Activated CD4-positive, CD25-positive, alpha-beta regulatory T cell (primary cell): ENCODE data around the gene NPAS3.

ENCODE experiments used
- DNase-seq, 4 experiments: peaks; one replicate each; lab custom pipeline; 2025; lab: John Stamatoyannopoulos, UW

The NPAS3 gene

GRCh38 chr14:33634631-33635030, 696.0 kb downstream of the NPAS3 start:
- DNase-seq, result no peak

- DNase-seq, result no peak
Measured at GRCh38 chr14:33636716-33637115, 698.0 kb downstream of the NPAS3 start.

GRCh38 chr14:33642080-33642479, 703.4 kb downstream of the NPAS3 start:
- DNase-seq, result no peak

- DNase-seq, result no peak
Measured at GRCh38 chr14:33642691-33643244, 704.1 kb downstream of the NPAS3 start.

DNA sequence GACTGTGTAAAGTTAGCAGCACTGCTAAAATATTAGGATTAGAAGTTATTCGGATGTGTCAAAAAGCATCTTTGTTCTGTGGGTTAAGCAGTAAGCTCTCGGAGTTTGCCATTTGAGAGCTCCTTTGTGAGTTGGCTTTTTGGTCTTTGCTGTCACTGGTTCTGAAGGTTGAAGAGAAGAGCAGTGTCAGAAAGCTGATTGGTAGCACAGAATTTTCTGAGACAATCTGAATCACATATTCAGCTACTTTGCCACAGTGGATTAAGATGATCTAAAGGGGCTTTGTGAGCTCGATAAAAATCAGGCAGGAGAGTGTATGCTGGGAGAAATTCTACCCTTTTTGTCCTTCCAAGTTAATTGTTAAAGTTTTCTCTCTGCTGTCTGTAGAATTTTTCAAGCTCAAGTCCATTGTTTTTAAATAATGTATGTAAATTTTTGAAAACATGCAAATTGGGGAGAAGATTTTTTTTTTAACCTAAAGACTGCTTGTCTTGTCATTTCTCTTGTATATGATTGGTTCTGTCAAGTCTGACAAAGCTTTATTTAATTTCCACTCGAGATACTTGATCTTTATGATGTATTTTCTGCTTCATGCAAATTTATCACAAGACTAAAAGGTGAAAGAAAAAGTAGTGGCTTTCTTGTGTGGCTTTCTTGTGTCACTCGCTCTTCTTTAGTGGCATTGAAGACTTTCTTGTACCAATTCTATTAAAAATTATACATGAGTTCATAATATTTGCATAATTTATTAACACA, 704.9 kb downstream of the NPAS3 start:
- no peak for DNase-seq

DNA sequence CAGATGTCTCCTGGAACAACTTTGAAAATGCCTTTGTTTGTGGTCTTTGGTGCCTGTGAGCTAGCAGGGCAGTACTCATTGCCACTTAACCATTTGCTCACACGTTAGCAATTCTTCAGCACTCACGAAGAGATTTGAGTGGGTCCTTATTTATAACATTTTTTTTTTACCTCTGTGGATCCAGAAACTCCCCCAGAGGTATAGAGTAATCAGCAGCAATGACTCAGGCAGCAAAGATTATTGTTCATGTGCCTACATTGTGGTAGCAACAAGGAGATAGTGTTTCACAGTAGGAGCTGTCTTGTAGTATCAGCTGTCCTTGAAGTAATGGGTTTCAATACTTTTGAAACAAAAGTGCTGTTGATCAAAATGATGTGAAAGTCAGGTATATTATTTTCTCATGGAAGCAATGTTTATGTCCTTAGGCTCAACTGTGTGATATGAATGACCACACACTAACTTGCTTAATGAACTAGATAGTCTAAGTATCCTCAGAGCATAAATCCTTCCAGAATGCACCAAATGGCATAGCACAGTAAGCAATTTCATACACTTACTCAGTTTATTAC, 708.1 kb downstream of the NPAS3 start:
- no peak for DNase-seq

DNA sequence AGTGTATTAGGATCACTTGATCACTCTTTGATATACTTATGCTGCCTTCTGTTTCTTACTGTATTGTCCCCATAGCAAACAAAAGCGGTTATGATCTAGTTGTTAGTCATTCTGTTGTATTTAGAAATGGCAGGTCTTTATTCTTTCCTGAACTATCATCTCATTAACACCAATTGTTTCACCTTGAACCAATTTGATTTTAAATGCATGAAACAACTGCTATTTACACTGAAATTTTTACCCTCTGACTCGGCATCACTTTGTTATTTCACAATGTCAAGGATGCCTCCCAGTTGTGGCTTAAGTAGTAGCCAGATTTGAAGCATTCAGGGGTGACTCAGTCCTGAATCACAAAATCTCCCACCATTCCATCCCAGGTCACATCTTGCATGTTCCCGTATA, 708.7 kb downstream of the NPAS3 start:
- DNase-seq, result no peak

DNA sequence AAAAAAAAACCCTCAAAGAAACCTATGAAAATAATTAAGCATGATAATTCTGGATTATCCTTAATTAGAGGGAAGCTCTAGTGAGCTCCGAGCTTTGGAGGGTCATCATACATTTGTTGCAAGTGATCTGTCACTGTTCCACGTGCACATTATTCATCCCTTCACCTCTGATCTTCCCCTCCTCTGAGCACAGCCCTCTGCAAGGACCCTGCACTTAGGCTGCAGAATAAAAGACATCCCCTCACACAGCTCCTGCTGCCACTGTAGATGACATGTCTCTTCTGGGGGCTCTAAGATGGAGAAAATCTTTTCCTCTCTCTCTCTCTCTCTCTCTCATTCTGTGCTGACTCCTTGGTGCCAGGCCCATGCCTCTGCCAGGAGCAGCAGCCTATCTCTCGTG, 711.8 kb downstream of the NPAS3 start:
- no peak for DNase-seq

DNA sequence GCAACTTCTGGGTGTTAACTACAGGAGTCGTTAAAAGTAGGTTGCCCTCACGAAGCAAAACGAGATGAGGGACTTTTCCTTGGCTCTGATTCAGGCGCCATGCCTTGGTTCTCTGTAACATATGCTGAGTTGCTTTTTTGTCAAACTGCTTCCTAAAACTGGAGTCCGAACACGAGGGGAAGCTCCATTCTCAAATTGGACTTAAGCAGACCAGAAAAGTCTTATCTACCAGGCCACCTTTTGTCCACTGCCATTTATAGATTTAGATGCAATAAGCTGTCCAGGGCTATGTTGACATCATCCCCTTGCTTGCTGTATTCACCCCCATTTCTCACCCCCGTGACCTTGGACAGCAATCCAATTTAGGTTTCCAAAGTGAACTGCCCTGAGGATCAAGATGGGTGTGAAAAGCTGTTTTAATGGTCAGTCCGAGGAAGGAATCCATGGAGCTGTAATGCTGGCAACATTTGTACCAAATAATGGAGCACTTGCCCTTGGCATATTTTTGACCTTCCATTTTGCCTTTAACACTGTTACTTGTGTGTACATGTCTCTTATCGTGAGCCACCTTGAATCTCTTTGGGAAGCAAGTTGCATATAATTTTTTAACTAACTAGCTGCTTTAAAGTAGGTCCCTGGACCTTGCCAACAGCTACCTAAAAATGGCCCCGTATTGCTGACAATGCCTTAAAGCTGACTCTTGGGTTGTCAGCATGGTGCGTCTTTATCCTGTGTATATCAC, 714.1 kb downstream of the NPAS3 start:
- DNase-seq, result no peak

DNA sequence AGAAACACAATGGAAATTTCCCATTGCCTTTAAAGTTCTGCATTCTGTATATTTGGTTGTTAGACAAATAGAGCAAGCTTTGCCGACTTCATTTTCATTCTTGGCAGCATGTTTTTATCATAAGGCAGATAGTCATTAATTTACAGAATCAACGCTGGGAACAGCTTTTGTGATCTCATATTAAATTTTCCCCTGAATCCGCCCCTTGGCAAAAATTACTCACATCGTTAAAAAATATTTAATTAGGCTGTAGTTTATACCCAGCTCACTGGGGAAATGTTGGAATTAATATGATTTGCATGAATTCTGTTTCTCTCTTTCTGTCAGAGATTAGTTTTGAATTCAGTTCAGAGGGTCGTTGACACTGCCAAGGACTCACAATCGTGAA, 714.6 kb downstream of the NPAS3 start:
- no peak for DNase-seq

DNA sequence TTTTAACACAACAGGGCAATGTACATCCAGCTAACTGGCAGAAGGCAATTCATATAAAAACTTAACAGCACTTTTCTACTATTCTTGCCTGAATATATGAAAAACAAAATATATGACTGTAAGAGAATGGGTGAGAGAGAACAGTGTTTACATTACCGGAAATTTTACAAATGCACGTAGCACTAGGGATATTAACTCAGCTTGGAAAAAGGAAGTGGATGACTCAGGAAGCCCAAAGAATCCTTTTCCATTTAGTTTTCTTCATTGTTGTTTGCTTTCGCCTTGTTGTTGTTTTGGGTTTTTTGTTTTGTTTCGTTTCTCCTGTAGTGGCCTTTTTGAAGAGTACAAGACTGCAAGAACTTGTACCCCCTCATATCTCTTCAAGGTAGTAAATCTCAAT, 716.7 kb downstream of the NPAS3 start:
- DNase-seq, result no peak

GRCh38 chr14:33657476-33657875, 718.8 kb downstream of the NPAS3 start:
- no peak for DNase-seq

- DNase-seq, result no peak
Measured at GRCh38 chr14:33660248-33660647, 721.6 kb downstream of the NPAS3 start.

GRCh38 chr14:33661101-33661500, 722.4 kb downstream of the NPAS3 start:
- DNase-seq, result no peak

DNA sequence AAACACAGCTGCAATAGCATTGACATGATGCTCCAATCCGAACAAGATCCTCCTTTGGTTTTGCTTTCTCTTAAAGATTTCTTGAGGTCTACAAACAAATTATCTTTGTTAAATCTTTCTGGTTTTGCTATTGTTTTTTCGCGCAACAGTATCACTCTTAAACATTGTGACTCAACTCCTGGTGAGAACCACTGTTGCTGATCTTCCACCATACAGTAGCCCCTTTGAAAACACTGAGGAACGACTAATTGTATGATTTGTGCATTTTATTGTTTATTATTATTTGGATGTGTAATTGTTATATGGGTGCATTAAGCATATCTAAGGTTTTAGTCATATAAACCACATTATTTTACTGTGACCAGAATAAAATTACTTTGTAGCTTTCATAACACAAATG, 729.4 kb downstream of the NPAS3 start:
- DNase-seq, result no peak

DNA sequence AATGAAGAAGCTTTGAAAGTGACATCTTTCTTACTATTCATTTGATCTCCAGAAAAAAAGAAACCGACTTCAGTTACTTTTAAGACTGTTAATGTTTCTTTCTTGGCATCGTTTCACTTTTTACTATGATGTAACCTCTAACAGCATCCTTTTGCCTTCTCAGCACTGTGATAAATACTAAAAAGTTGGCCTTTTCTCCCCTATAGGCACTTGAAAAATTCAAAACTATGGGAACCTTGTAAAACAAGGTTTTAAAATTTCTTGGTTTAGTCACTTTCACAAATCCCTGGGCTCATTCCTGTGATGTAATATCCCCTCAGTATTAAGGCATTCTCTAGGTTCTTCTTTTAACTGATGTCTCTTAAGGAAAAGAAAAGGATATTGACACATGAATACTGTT, 730.4 kb downstream of the NPAS3 start:
- no peak for DNase-seq

DNA sequence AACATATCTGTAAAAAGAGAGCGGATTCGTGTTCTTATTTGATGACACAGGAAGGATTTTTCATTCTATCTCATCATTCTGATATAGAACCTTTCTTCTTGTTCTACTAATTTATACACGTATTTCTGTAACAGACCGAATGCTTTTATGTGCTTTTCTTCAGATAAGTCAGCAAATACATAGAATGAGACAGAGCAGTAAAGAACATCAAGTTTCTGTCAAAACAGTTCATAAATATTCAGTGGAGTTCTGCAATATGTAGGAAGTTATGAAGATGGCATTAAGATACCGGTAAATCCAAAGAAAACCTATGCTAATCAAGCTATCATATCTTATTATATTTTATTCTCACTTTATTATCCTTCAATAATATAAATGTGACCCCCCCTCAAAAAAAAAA, 731.6 kb downstream of the NPAS3 start:
- no peak for DNase-seq

DNA sequence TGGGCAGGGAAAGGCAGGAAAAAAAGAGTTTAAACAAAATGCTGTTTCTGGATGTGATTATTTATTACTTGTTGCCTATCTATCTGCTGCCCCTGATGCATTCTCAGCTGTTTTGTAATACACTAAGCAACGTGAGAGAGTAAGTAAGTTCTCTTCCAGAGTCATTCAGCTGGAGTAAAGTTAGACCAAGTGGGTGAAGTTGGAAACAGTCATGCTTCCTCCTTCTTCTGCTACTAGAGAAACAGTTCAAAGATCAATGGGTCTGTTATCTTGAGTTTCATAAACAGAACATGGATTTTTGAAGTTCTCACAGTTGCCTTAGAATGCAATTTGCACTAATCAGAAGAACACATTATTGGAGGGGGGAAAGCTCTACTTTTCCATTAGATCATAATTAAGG, 732.9 kb downstream of the NPAS3 start:
- no peak for DNase-seq

DNA sequence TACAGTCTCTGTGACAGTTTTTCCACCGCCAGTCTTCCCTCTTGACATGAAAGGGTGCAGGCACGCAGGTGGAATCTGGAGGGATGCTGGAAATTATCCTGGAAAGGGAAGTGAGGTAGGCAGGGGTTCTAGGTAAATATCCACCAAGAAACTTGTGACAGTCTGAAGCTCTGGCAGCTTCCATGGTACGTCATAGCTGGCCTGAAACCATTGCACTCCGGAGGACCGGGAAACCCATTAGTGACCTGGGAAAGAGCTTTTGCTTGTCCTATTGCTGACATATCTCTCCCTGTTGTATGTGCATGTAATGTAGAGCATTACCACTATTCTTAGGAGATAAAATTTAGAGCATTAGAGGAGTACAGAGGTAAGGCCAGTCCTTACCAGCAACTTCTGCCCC, 736.2 kb downstream of the NPAS3 start:
- DNase-seq, result no peak

GRCh38 chr14:33675415-33676130, 736.9 kb downstream of the NPAS3 start:
- DNase-seq, result no peak

- DNase-seq, result no peak
Measured at GRCh38 chr14:33676135-33676566, 737.5 kb downstream of the NPAS3 start.

DNA sequence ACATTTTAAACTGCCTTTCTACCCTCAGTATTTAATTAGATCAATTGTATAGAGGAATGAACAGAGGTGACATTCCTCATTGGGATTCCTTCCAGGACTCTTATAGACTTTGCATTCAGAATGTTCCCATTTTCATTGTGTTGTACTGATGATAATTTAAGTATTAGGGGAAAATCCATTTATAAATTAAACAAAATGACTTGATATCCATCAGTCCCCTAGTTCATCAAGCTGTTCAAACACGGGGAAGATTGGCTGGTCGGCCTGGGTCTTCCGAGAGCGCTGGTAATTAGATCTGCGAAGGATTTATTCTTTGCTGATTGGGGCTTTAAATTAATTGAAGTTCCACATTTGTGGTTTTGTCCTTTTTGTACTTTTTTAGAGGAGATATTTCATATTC, 738.2 kb downstream of the NPAS3 start:
- no peak for DNase-seq
